Fibroblast of lung (primary cell): ENCODE results near the gene WDR47. TPM values are rescaled to one million over a fixed set of nuclear protein-coding genes. Genes with fewer than 3 reads are reported as not detected.

ENCODE experiments used
- DNase-seq, 2 donors: peaks; one replicate each; pipeline versions ENCODE4 v3.0.0 to v3.0.0-alpha.2; 2010; ENCODE audit warnings: low read depth in 2 of 2
- H2AFZ ChIP-seq: 2 replicates; pipeline ENCODE4 v1.5.1; 2012; ENCODE audit warnings: low read length, control low read depth, inconsistent platforms
- H3K27ac ChIP-seq: 2 replicates; pipeline ENCODE4 v1.5.1; 2011; ENCODE audit warnings: low read length, control low read depth; ENCODE audit not compliant: insufficient read depth
- H3K27me3 ChIP-seq: 2 replicates; pipeline ENCODE4 v1.5.1; 2011; ENCODE audit warnings: mild to moderate bottlenecking, low read length; ENCODE audit not compliant: control insufficient read depth, insufficient read depth
- H3K36me3 ChIP-seq: 2 replicates; pipeline ENCODE4 v1.5.1; 2011; ENCODE audit warnings: low read length; ENCODE audit not compliant: control insufficient read depth, insufficient read depth
- H3K4me1 ChIP-seq: 2 replicates; pipeline ENCODE4 v1.5.1; 2011; ENCODE audit warnings: low read length; ENCODE audit not compliant: control insufficient read depth, insufficient read depth; ENCODE audit errors: extremely low read depth
- H3K4me2 ChIP-seq: 2 replicates; pipeline ENCODE4 v1.5.1; 2011; ENCODE audit warnings: low read length, control low read depth; ENCODE audit not compliant: insufficient read depth; ENCODE audit errors: extremely low read depth
- H3K4me3 ChIP-seq, 4 experiments: fragments of 200-600 bp in 1 of 4; sonication (generic) in 1 of 4; replicated peaks in 1 of 4; 2 replicates each; pipeline ENCODE4 v1.5.1; 2011 to 2016; ENCODE audit warnings: low read length in 4 of 4, low read depth in 3 of 4, mild to moderate bottlenecking in 3 of 4, control low read depth in 2 of 4, inconsistent platforms in 1 of 4, mixed read lengths in 1 of 4; ENCODE audit not compliant: insufficient read depth in 1 of 4; ENCODE audit errors: control extremely low read depth in 1 of 4
- H3K79me2 ChIP-seq: 2 replicates; pipeline ENCODE4 v1.5.1; 2012; ENCODE audit warnings: mild to moderate bottlenecking, low read length, inconsistent platforms; ENCODE audit not compliant: control insufficient read depth, insufficient read depth
- H3K9ac ChIP-seq: 2 replicates; pipeline ENCODE4 v1.5.1; 2011; ENCODE audit warnings: mild to moderate bottlenecking, low read length, control low read depth; ENCODE audit not compliant: insufficient read depth
- H3K9me3 ChIP-seq: 2 replicates; pipeline ENCODE4 v1.5.1; 2012; ENCODE audit warnings: low read depth, low read length; ENCODE audit not compliant: control insufficient read depth, insufficient read depth
- H4K20me1 ChIP-seq: 2 replicates; pipeline ENCODE4 v1.5.1; 2011; ENCODE audit warnings: low read length; ENCODE audit not compliant: control insufficient read depth, insufficient read depth; ENCODE audit errors: extremely low read depth
- EZH2 ChIP-seq: IDR thresholded peaks from 2 replicates; pipeline ENCODE4 v1.5.1; 2012; ENCODE audit warnings: low read length, control low read depth, mild to moderate bottlenecking; ENCODE audit errors: missing control alignments
- polyA plus RNA-seq, 2 donors: library from polyadenylated mRNA; depleted of rRNA in 1 of 2; stranded (reverse) in 1 of 2; unstranded in 1 of 2; fragments of >200 nt; gene quantifications; 2 replicates each; pipeline ENCODE4 v1.2.1, GENCODE V29; 2011 to 2012; ENCODE audit warnings: missing spikeins in 1 of 2
- total RNA-seq: library from RNA; depleted of rRNA; stranded (reverse); fragments of >200 nt; gene quantifications from 2 replicates; pipeline ENCODE4 v1.2.1, GENCODE V29; 2014
- TF ChIP-seq, protein P1 (sequence below), 2 donors: IDR thresholded peaks in 1 of 2; conservative IDR thresholded peaks in 1 of 2; 1 replicate in 1 of 2; 2 replicates in 1 of 2; pipeline ENCODE4 v1.5.1; 2011 to 2012; ENCODE audit warnings: low read length in 2 of 2, control low read depth in 1 of 2, inconsistent platforms in 1 of 2, low read depth in 1 of 2, mild to moderate bottlenecking in 1 of 2

WDR47 gene
- total and polyA plus RNA-seq, 2 donors (not counting 1 experiment from before 2014, with no cell fraction given) = 19.7 to 22.6 TPM

DNA sequence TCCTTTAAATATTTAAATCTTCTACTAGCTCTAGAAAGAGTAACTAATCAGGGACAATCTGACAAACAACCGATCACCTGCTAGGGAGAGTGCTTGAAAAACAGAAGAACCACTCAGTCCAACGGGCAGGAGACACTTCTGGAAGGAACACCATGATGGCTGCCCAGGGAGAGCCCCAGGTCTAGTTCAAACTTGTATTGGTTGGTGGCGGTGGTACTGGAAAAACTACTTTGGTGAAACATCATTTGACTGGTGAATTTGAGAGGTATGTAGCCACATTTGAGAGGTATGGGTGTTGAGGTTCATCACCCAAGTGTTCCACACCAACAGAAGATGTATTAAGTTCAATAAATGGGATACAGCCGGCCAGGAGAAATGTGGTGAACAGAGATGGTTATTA, 4.8 kb upstream of the WDR47 start:
- no peak overlapping the region for H3K27ac ChIP-seq
- H2AFZ ChIP-seq = no peak overlapping the region
- no peak overlapping the region for H3K4me2 ChIP-seq

DNA sequence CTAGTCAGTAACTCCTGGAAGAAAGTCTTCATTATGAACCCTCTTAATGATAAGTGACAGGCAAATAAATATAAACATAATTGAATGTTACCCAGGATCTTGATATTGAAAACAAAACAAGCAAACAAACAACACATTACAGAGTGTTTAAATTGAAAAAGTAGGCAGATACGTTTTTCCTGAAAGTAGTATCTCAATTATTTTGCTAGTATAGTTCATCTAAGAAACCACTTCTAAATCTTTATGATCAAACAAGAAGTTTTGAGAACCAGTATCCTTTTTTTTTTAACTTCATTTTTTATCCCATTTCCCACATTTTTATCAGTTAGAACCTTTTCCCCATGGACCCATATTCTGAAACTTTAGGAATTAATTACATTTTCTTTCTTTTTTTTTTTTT, 3.7 kb upstream of the WDR47 start:
- Histone ChIP-seq H3K27me3 (no peaks in the 10 kb centered on the region), H3K4me2 (no peak overlapping the region), H3K36me3 (no peaks in the 10 kb centered on the region), H2AFZ (no peak overlapping the region), H3K79me2 (peaks cover 7% of the 10 kb centered on the region), H3K27ac (no peak overlapping the region), H3K9ac (no peak overlapping the region), H3K9me3 (no peaks in the 10 kb centered on the region), H3K4me1 (no peaks in the 10 kb centered on the region), H4K20me1 (no peaks in the 10 kb centered on the region), H3K4me3 (no peak overlapping the region)
- DNase-seq = no peak
- TF ChIP-seq, protein P1, sequence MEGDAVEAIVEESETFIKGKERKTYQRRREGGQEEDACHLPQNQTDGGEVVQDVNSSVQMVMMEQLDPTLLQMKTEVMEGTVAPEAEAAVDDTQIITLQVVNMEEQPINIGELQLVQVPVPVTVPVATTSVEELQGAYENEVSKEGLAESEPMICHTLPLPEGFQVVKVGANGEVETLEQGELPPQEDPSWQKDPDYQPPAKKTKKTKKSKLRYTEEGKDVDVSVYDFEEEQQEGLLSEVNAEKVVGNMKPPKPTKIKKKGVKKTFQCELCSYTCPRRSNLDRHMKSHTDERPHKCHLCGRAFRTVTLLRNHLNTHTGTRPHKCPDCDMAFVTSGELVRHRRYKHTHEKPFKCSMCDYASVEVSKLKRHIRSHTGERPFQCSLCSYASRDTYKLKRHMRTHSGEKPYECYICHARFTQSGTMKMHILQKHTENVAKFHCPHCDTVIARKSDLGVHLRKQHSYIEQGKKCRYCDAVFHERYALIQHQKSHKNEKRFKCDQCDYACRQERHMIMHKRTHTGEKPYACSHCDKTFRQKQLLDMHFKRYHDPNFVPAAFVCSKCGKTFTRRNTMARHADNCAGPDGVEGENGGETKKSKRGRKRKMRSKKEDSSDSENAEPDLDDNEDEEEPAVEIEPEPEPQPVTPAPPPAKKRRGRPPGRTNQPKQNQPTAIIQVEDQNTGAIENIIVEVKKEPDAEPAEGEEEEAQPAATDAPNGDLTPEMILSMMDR (conservative IDR thresholded peaks at IDR 0.05 in 1 of 2, IDR thresholded peaks at IDR 0.05 in 1 of 2; ENCODE audit: low read depth in 1 of 2, low read length in 2 of 2) = no peak
- no peak for TF ChIP-seq EZH2

More for the DNA sequence above, 4.8 kb upstream of the WDR47 start:
- no peak for DNase-seq
- no peaks in the 10 kb centered on the region for H4K20me1 ChIP-seq
- H3K79me2 ChIP-seq = no peaks in the 10 kb centered on the region
- TF ChIP-seq, protein P1 (conservative IDR thresholded peaks at IDR 0.05 in 1 of 2, IDR thresholded peaks at IDR 0.05 in 1 of 2; ENCODE audit: low read depth in 1 of 2, low read length in 2 of 2) = no peak
- TF ChIP-seq EZH2 = no peak
- no peaks in the 10 kb centered on the region for H3K27me3 ChIP-seq
- no peaks in the 10 kb centered on the region for H3K9me3 ChIP-seq
- H3K36me3 ChIP-seq = no peaks in the 10 kb centered on the region
- no peak overlapping the region for H3K4me3 ChIP-seq
- no peak overlapping the region for H3K9ac ChIP-seq
- H3K4me1 ChIP-seq = no peaks in the 10 kb centered on the region

DNA sequence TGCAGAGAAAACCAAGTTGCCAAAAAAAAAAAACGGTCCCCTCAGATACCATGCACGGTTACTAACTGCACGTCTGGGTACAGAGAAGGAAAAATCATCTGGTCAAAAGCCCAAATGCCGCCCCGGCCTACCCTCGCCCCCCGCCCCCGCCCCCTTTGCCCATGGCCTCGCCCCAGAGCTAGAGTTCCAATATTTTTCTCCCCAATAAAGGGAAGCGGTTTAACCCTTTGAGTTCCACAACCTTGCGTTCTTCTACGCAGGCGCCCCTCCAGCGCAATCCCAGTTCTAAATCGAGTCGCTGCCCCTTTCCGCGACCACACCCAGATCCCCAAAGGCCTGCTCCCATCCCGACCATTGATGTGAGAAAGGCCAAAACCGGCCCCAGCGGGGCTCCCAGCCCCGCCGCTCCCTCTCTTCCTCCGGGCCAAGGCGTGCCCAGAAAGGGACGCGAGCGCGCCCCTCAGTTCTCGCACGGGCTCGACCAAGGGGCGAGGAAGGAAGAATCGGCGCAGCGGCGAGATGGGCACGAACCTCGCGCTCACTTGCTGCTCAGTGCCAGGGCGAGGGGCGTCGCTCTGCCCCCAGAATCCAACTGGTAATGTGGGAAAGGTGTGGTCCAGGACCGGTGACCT, 797 bp downstream of the WDR47 start:
- H3K9me3 ChIP-seq = no peaks in the 10 kb centered on the region
- H3K27me3 ChIP-seq = no peaks in the 10 kb centered on the region
- H3K4me3 ChIP-seq = peak overlapping the region; percentile 74 to 96 (median 90)
- TF ChIP-seq EZH2 = no peak
- TF ChIP-seq, protein P1 (conservative IDR thresholded peaks at IDR 0.05 in 1 of 2, IDR thresholded peaks at IDR 0.05 in 1 of 2; ENCODE audit: low read depth in 1 of 2, low read length in 2 of 2) = no peak
- peak overlapping the region; percentile 76 for H3K27ac ChIP-seq
- H2AFZ ChIP-seq = peak overlapping the region; percentile 75
- peak overlapping the region; percentile 18 for H3K4me2 ChIP-seq
- DNase-seq = peak; percentile 29 to 41
- H3K79me2 ChIP-seq = peaks cover 40% of the 10 kb centered on the region
- H3K36me3 ChIP-seq = no peaks in the 10 kb centered on the region
- no peaks in the 10 kb centered on the region for H4K20me1 ChIP-seq
- peak overlapping the region; percentile 81 for H3K9ac ChIP-seq
- no peaks in the 10 kb centered on the region for H3K4me1 ChIP-seq
